KOPT-K1 (cell line): ENCODE results near the gene MRPS35.
"Not testable (repeated sequence)": the region's sequence is repeated elsewhere in the genome, so short reads cannot be mapped to it uniquely, and the experiment has no call there.

ENCODE experiments used
- H3K27ac ChIP-seq: fragments of 200-600 bp; sonication (generic); 2 replicates; pipeline ENCODE4 v1.5.1; 2016; ENCODE audit warnings: antibody characterized with exemption, mild to moderate bottlenecking, low read depth, low read length; ENCODE audit not compliant: poor library complexity, severe bottlenecking
- H3K36me3 ChIP-seq: fragments of 200-600 bp; sonication (generic); 2 replicates; pipeline ENCODE4 v1.5.1; 2017; ENCODE audit warnings: antibody characterized with exemption, mild to moderate bottlenecking, low read length, moderate library complexity; ENCODE audit not compliant: insufficient read depth
- H3K9me3 ChIP-seq: fragments of 200-600 bp; sonication (generic); 2 replicates; pipeline ENCODE4 v1.5.1; 2017; ENCODE audit warnings: antibody characterized with exemption, low read length, mild to moderate bottlenecking; ENCODE audit not compliant: insufficient read depth, poor library complexity, severe bottlenecking

The MRPS35 gene

DNA sequence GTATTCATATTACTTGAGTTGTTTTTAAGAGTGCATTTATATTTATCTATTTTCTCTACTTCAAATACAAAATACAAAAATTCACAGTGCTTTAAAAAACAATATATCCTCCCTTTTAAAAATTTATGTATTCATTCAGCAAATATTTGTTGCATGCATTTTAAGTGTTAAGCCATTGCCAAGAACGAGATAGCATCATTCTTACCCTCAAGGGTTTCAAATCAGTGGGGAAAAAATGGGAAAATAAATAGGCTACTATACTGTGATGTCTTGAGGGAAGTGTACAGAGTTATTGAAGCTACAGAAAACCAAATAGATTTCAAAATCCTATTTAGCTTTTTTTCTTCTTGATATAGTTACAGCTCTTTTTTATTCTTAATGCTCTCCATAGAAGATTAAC is 23.2 kb downstream of the MRPS35 start:
- H3K9me3 ChIP-seq, result no peaks in the 10 kb centered on the region
- H3K27ac ChIP-seq, result no peak overlapping the region
- peaks cover 84% of the 10 kb centered on the region for H3K36me3 ChIP-seq

DNA sequence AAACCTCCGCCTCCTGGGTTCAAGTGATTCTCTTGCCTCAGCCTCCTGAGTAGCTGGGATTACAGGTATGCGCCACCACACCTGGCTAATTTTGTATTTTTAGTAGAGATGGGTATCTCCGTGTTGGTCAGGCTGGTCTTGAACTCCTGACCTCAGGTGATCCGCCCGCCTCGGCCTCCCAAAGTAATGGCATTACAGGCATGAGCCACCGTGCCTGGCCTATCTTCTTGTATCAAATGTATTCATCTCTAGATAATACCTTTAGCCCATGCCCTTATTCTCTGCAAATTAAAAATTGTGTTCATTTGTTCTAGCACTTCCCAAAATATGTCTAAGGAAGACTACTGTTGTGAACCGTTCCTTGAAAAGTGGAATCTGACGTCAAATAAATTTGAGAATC is 23.7 kb downstream of the MRPS35 start:
- H3K27ac ChIP-seq, H3K9me3 ChIP-seq: not testable (repeated sequence)
- H3K36me3 ChIP-seq, result peaks cover 85% of the 10 kb centered on the region

DNA sequence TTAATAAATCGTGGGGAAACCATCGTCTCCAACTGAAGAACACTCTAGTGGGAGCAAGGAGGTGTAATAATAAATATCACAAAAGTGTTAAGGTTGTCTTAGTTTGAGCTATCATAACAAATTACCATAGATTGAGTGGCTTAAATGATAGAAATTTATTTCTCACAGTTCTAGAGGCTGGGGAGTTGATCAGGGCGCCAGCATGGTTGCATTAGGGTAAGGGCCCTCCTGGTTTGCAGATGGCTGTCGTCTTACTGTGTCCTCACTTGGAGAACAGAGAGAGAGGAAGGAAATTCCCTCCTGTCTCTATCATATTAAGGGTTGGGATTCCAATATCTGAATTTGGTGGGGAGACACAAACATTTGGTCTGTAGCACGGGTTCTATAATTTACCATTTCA is 33.0 kb downstream of the MRPS35 start:
- Histone ChIP-seq H3K36me3 (peaks cover 81% of the 10 kb centered on the region), H3K9me3 (no peaks in the 10 kb centered on the region)

DNA sequence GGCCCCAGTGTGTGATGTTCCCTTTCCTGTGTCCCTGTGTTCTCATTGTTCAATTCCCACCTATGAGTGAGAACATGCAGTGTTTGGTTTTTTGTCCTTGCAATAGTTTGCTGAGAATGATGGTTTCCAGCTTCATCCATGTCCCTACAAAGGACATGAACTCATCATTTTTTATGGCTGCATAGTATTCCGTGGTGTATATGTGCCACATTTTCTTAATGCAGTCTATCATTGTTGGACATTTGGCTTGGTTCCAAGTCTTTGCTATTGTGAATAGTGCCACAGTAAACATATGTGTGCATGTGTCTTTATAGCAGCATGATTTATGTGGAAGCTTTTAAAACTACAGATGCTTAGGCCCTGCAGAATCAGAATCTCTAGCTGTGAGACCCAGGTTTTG is 35.1 kb downstream of the MRPS35 start:
- H3K36me3 ChIP-seq, result peaks cover 68% of the 10 kb centered on the region
- not testable (repeated sequence) for H3K9me3 ChIP-seq, H3K27ac ChIP-seq

More for the DNA sequence above, 33.0 kb downstream of the MRPS35 start:
- H3K27ac ChIP-seq, result no peak overlapping the region

DNA sequence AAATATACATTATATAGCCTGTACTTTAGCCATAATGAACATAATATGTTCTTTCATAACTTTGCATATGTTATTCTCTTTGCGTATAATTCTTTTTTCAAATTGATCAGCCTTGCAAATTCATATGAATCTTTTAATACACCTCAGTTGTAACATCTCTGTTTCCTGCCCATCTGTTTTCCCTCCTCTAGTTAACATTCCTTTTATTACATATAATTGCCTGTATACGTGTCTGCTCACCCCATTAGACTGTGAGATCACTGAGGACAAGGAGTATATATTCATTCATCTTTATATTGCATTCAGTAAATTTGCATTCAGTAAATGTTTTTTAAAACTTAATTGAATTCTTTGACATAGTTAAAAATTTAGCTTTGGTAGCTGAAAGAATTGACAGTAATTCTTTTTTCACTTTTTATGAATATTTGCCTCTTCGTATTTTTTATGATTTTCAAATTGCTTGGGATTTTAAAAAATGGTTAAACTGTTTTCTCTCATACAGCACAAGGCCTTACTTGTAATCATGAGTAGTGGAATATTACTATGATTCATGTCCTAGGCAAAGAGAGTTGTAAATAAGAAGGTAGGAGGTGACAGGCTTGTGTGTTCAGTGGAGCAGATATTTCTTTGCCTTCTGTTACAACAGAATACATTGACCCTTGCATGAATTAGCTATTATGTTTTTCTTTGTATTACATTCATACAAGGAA is 36.6 kb downstream of the MRPS35 start:
- H3K9me3 ChIP-seq, result no peaks in the 10 kb centered on the region
- H3K27ac ChIP-seq, result no peak overlapping the region
- peaks cover 71% of the 10 kb centered on the region for H3K36me3 ChIP-seq

DNA sequence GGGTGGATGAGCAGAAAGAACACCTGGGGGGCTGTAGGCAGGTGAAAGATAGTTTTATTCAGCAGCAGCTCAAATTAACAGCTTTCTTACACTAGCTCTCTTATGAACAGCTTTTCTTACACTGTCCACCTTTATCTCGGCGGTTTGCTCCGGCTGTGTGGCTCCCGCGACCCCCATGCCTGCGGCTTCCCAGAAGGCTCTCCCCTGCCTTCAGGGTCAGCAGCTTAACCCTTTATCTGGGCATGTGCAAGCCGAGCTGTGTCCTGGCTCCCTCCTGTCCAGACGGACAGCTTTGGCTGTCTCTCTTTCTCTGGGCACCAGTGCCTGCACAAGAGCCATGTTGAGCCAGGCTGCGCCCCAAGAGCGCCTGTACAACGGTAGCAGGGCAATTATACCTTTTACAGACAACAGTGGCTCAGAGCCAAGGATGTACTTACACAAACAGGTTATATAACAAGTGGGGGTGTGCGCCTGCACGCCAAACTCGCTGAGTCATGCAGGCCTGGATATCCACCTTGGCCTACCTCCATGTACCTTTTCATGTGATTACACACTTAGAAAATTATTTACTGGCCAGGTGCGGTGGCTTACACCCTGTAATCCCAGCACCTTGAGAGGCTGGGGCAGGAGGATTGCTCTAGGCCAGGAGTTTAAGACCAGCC is 40.9 kb downstream of the MRPS35 start:
- no peaks in the 10 kb centered on the region for H3K9me3 ChIP-seq
- H3K36me3 ChIP-seq, result peaks cover 59% of the 10 kb centered on the region
- H3K27ac ChIP-seq, result no peak overlapping the region

DNA sequence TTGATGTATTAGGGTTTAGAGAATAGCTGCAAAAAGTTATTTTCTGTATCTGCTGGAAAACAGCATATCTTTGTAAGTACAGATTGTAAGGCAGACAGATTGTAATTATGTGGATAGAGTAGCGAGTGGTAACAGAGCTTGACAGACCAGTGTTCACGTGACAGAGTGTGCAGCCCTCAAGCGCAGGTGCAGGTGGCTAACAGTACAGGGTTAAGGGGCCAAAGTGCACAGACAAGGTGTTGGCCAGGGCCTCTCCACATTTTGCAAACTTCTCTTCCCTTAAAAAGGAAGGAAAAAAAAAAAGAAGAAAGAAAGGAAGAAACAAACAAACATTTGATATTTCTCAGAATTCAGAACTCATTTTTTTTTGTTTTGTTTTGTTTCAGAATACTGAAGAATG is 44.2 kb downstream of the MRPS35 start:
- Histone ChIP-seq H3K9me3 (no peaks in the 10 kb centered on the region), H3K27ac (no peak overlapping the region), H3K36me3 (peaks cover 49% of the 10 kb centered on the region)

DNA sequence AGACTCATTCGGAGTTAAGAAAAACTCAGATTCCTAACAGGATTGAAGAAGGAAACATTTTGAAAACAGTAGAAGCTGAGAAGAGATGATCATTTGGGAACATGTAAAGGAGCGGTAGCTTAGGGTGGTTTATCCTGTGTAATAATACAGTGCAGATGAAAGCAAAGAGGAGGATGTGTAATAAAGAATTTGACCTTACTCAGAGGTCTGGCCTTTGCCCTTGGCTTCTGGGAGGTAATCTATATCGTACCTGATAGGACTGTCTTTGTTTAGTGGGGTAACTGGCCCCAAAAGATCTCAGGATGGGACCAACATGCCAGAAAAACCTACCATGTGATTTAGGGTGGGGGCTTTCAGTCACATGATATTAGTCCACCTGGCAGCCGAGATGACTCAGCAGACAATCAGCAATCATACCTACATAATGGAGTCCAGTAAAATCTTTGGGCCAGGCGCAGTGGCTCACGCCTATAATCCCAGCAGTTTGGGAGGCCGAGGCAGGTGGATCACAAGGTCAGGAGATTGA is 46.1 kb downstream of the MRPS35 start:
- Histone ChIP-seq H3K27ac (no peak overlapping the region), H3K36me3 (peaks cover 35% of the 10 kb centered on the region)

DNA sequence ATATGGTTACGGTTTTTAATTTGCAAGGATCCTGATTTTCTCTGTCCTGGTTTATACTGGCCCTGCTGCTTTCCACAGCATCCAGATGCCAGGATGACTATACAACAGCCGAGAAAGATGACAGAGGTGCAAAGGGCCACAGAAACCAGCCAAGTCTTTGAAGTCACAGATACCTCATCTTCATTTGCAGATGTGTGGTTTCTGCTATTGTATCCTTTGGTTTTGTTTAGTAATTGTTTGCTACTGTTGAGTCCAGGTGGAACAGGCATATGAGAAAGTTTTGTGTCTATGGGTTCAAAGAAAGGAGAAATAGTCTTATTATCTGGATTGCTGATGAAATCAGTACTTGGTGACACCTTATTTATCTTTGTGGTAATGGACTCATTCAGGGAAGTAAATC is 52.1 kb downstream of the MRPS35 start:
- Histone ChIP-seq H3K36me3 (peaks cover 7% of the 10 kb centered on the region; the same call in 1 of the 2 replicates), H3K27ac (no peak overlapping the region), H3K9me3 (no peaks in the 10 kb centered on the region)

More for the DNA sequence above, 46.1 kb downstream of the MRPS35 start:
- no peaks in the 10 kb centered on the region for H3K9me3 ChIP-seq

DNA sequence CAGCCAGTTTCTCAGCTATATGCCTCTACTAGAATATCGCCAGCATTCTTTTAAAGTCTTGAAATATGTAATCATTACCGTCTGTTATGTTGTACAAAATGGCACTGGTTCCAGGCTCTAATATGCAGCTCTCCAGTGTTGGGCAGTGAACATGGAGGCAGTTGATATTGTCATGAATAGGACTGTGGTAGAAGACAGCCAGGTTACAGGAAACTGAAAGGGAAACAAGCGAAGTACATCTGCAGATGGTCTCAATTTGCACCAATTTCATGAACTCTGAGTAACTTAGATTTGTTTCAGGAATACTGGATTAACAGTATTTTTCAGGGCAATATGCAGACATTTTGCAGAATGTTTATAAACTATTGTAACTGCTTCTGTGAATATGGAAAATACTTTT is 56.0 kb downstream of the MRPS35 start:
- Histone ChIP-seq H3K36me3 (no peaks in the 10 kb centered on the region), H3K27ac (no peak overlapping the region), H3K9me3 (no peaks in the 10 kb centered on the region)

DNA sequence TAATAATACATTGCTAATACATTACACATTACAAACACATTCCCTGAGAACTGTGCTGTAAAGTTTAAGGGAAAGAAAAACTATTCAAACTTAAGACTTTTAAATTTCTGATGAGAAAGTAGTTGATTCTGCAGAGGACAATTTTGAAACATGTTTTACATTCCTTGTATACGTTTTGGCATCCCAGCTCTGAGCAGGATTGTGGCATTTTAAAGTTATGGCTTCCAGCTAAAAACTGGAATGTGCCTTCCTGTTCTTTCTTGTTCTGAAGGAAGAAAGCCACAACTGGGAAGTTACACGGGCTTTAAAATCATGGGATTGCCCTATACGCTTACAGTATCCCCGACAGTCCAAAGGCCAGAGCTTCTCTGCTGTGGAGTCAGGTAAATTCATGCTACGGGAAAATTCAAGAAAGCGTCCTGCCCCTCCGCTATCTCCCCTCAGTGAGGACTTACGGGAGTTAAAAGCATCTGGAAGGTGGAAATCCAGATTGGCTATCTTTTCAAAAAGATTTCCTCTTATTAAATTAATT is 58.6 kb downstream of the MRPS35 start:
- Histone ChIP-seq H3K9me3 (no peaks in the 10 kb centered on the region), H3K27ac (no peak overlapping the region), H3K36me3 (no peaks in the 10 kb centered on the region)

DNA sequence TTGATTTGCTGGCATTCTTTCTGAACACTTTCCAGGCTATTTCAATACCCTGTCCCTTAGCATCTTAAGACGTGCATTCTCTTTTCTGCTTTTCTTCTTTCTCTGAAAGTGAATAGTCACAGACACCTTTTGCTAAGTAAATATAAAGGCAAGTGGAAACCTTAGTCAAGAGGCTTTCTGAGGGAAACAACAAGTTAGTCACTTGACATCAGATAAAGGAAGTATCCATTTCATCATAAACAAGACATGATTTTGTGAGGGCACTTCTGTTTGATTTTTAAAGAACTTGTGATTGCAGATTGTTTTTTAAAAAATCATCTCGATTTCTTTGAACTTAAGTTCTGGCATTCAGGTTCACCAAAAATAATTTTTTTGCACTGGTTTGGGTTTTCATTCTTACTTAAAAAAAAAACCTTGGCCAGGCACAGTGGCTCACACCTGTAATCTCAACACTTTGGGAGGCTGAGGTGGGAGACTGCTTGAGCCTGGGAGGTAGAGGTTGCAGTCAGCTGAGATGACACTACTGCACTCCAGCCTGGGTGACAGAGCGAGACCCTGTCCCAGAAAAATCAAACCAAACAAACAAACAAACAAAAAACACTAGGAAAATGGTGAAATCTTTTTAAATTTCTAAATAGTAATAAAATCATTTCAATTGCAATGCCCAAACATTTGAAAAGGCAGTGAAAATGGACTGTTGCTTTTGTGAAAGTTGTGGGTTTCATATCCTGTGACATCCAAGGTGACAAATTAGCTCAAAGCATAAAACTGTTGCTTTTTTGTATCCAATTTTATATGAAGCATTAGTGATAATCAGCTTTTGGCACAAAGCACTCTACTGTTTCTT is 61.1 kb downstream of the MRPS35 start:
- Histone ChIP-seq H3K27ac (no peak overlapping the region), H3K9me3 (no peaks in the 10 kb centered on the region), H3K36me3 (no peaks in the 10 kb centered on the region)

DNA sequence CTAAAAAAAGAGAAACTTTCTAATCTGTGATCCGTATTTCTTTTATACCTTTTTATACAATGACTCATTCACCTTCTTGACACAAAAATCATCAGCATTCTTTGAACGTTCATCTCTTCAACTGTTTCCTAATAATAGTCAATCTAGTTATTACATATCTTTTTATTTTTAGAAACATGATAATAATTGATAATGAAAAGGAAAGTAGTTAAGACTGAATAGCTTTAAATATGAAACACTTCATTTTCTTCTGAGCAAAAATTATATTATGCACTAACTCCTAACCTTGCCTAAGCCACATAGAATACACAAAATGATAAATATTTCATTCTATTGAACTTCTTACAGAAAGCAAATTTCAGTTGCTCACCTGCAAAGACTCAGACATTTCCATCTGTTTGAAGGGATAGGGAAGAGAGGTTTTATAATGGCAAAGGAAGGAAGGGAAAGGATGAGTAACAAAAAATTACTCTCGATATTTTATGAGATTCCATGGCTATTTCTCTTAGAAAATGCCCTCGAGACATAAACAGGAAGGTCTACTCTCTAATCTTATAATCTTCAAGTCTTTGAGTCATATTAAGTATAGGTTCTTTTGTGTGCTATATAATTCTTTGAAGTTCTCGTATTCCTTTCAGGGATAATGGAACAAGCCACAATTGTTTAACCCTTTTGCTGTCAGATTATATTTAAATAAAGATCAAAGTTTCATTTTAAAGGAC is 61.9 kb downstream of the MRPS35 start:
- no peaks in the 10 kb centered on the region for H3K9me3 ChIP-seq
- no peaks in the 10 kb centered on the region for H3K36me3 ChIP-seq
- no peak overlapping the region for H3K27ac ChIP-seq

DNA sequence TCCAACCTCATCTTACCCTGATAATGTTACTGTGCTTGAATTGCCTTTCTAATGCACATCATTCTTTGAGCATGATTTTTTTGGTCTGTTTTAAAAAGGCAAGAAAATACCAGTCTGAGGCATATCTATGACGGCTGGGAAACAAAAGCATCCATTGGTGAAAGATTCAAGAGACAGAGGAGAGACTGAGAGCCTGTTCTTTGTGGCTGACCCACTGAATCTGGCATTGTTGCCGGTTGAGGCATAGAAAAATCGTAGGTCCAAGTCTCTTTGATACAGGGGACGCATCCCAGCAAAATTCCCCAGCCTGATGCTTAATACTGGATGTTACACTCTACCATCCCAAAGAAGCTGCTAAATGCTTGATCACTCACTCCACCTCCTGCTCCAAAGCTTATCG is 66.5 kb downstream of the MRPS35 start:
- Histone ChIP-seq H3K27ac (no peak overlapping the region), H3K36me3 (peaks cover 5% of the 10 kb centered on the region; the same call in 1 of the 2 replicates), H3K9me3 (no peaks in the 10 kb centered on the region)
